AG04449 (cell line): ENCODE results near the gene FCN2.

Experiments
- CTCF ChIA-PET: fragments of 350-600 bp; formaldehyde crosslinking; extraction: SDS; loops from one replicate; lab custom pipeline; 2021; ENCODE audit warnings: antibody characterized with exemption; lab: Yijun Ruan, JAX
- POLR2A ChIA-PET: fragments of 400-600, 350-600 bp; formaldehyde crosslinking; extraction: SDS; loops from one replicate; lab custom pipeline; 2020; ENCODE audit warnings: antibody characterized with exemption, inconsistent platforms; lab: Yijun Ruan, JAX
- DNase-seq: peaks from one replicate; pipeline ENCODE4 v3.0.0-alpha.2; 2010; ENCODE audit warnings: low read depth, low spot score
- H3K4me3 ChIP-seq: 2 replicates; pipeline ENCODE4 v1.5.1; 2011; ENCODE audit warnings: low read depth, mild to moderate bottlenecking, control low read depth, low read length
- CTCF ChIP-seq: IDR thresholded peaks from one replicate; pipeline ENCODE4 v1.5.1; 2011; ENCODE audit warnings: mild to moderate bottlenecking, moderate library complexity, low read length, control low read depth, inconsistent platforms; ENCODE audit not compliant: insufficient read depth; ENCODE audit errors: missing control alignments

Gene FCN2

GRCh38 chr9:134896834-134897583, 16.4 kb downstream of the FCN2 start:
- no peak overlapping the region for H3K4me3 ChIP-seq
- TF ChIP-seq CTCF, result no peak
- CTCF ChIA-PET, result no interaction called here
- POLR2A ChIA-PET, result no interaction called here
- DNase-seq, result no peak

GRCh38 chr9:134897584-134898170, 17.1 kb downstream of the FCN2 start:
- no peak overlapping the region for H3K4me3 ChIP-seq
- CTCF ChIA-PET, result no interaction called here
- POLR2A ChIA-PET, result no interaction called here
- DNase-seq, result no peak
- no peak for TF ChIP-seq CTCF

GRCh38 chr9:134898319-134898718, 17.7 kb downstream of the FCN2 start:
- DNase-seq, result no peak
- no peak for TF ChIP-seq CTCF
- CTCF ChIA-PET, result no interaction called here
- no peak overlapping the region for H3K4me3 ChIP-seq
- POLR2A ChIA-PET, result no interaction called here

- H3K4me3 ChIP-seq, result no peak overlapping the region
- TF ChIP-seq CTCF, result no peak
- ChIA-PET CTCF (no interaction called here), POLR2A (no interaction called here)
- DNase-seq, result no peak
Measured at GRCh38 chr9:134899168-134899567, 18.6 kb downstream of the FCN2 start.

GRCh38 chr9:134899818-134900217, 19.2 kb downstream of the FCN2 start:
- no peak overlapping the region for H3K4me3 ChIP-seq
- ChIA-PET POLR2A (interaction anchor here (0.6 kb wide), 1 partner anchor 39 kb away, joined by 3 read pairs; no protein-coding TSS in a partner anchor), CTCF (no interaction called here)
- no peak for DNase-seq
- TF ChIP-seq CTCF, result no peak

- TF ChIP-seq CTCF, result no peak
- DNase-seq, result no peak
- ChIA-PET CTCF (no interaction called here), POLR2A (no interaction called here)
- no peak overlapping the region for H3K4me3 ChIP-seq
Measured at GRCh38 chr9:134902936-134903335, 22.3 kb downstream of the FCN2 start.
